Natural killer cell treated with Interleukin-12 subunit alpha and Interleukin-12 subunit beta and Interleukin-15 and Interleukin-18, amount 100 ng/mL, for 72 hours (primary cell): ENCODE results near the gene ID4. TPM values are rescaled to one million over a fixed set of nuclear protein-coding genes. Genes with fewer than 3 reads are reported as not detected.
A peak's percentile ranks its signal among the peaks of the same experiment; 100 is the strongest.

Source experiments
- ATAC-seq, 2 donors: fragments of 150-1000 bp; cut with Tn5 transposase in 1 of 2; sonication (Bioruptor Pico), chemical (Tn5 transposase) in 1 of 2; 2 replicates each; pipeline ENCODE4 v1.10.0; 2021
- DNase-seq: peaks from one replicate; pipeline ENCODE4 v3.0.0; 2022; ENCODE audit warnings: low spot score
- H3K27ac Mint-ChIP-seq, 2 donors: 1 replicate in 1 of 2; 2 replicates in 1 of 2; pipeline ENCODE4 v1.8.0; 2022; ENCODE audit warnings: mixed read lengths in 2 of 2, mild to moderate bottlenecking in 1 of 2, moderate library complexity in 1 of 2
- H3K27me3 Mint-ChIP-seq, 2 donors: 1 replicate in 1 of 2; 2 replicates in 1 of 2; pipeline ENCODE4 v1.8.0; 2022; ENCODE audit warnings: mixed read lengths in 2 of 2
- H3K36me3 Mint-ChIP-seq: one replicate; pipeline ENCODE4 v1.8.0; 2022; ENCODE audit warnings: mixed read lengths
- H3K4me1 Mint-ChIP-seq, 2 donors: 1 replicate in 1 of 2; 2 replicates in 1 of 2; pipeline ENCODE4 v1.8.0; 2022; ENCODE audit warnings: low read depth in 2 of 2, mixed read lengths in 2 of 2, mild to moderate bottlenecking in 1 of 2
- H3K4me3 Mint-ChIP-seq: one replicate; pipeline ENCODE4 v1.8.0; 2022; ENCODE audit warnings: mixed read lengths
- H3K9me3 Mint-ChIP-seq: 2 replicates; pipeline ENCODE4 v1.8.0; 2022; ENCODE audit warnings: mixed read lengths
- total RNA-seq, 2 donors: library from RNA; stranded (reverse); gene quantifications; one replicate each; pipeline ENCODE4 v1.2.3, GENCODE V29; 2022

The ID4 gene
- total RNA-seq, 2 donors from 2014 or later: not detected

- Mint-ChIP-seq H3K36me3 (no peaks in the 10 kb centered on the region), H3K4me1 (no peaks in the 10 kb centered on the region), H3K4me3 (no peak overlapping the region), H3K9me3 (no peaks in the 10 kb centered on the region), H3K27ac (no peak overlapping the region), H3K27me3 (peaks cover 19 to 30% of the 10 kb centered on the region in 2 donors)
- ATAC-seq: no peak
- no peak for DNase-seq
Measured at GRCh38 chr6:19811397-19812079, 25.6 kb upstream of the ID4 start.

- no peak overlapping the region for H3K27ac Mint-ChIP-seq
- no peaks in the 10 kb centered on the region for H3K4me1 Mint-ChIP-seq
- DNase-seq: no peak
- peaks cover 22 to 27% of the 10 kb centered on the region in 2 donors for H3K27me3 Mint-ChIP-seq
- ATAC-seq: no peak
- no peak overlapping the region for H3K4me3 Mint-ChIP-seq
- H3K36me3 Mint-ChIP-seq: no peaks in the 10 kb centered on the region
- H3K9me3 Mint-ChIP-seq: peaks cover 2% of the 10 kb centered on the region
Measured at GRCh38 chr6:19812512-19813119, 24.6 kb upstream of the ID4 start.

- no peak overlapping the region for H3K4me3 Mint-ChIP-seq
- H3K27ac Mint-ChIP-seq: no peak overlapping the region
- no peak for DNase-seq
- ATAC-seq: no peak
- H3K9me3 Mint-ChIP-seq: peaks cover 3% of the 10 kb centered on the region
- peaks cover 20 to 24% of the 10 kb centered on the region in 2 donors for H3K27me3 Mint-ChIP-seq
- H3K36me3 Mint-ChIP-seq: no peaks in the 10 kb centered on the region
- H3K4me1 Mint-ChIP-seq: no peaks in the 10 kb centered on the region
Measured at GRCh38 chr6:19818805-19819204, 18.4 kb upstream of the ID4 start.

GRCh38 chr6:19824058-19824807 lies 12.9 kb upstream of the ID4 start:
- ATAC-seq: no peak
- H3K27me3 Mint-ChIP-seq: peaks cover 20 to 40% of the 10 kb centered on the region in 2 donors
- H3K4me3 Mint-ChIP-seq: no peak overlapping the region
- H3K27ac Mint-ChIP-seq: no peak overlapping the region
- peaks cover 3% of the 10 kb centered on the region for H3K9me3 Mint-ChIP-seq
- no peak for DNase-seq
- no peaks in the 10 kb centered on the region for H3K4me1 Mint-ChIP-seq
- no peaks in the 10 kb centered on the region for H3K36me3 Mint-ChIP-seq

- peaks cover 3% of the 10 kb centered on the region for H3K9me3 Mint-ChIP-seq
- peaks cover 19 to 30% of the 10 kb centered on the region in 2 donors for H3K27me3 Mint-ChIP-seq
- H3K4me1 Mint-ChIP-seq: no peaks in the 10 kb centered on the region
- ATAC-seq: no peak
- DNase-seq: no peak
- H3K27ac Mint-ChIP-seq: no peak overlapping the region
- no peak overlapping the region for H3K4me3 Mint-ChIP-seq
- H3K36me3 Mint-ChIP-seq: no peaks in the 10 kb centered on the region
Measured at GRCh38 chr6:19827247-19827646, 9.9 kb upstream of the ID4 start.

GRCh38 chr6:19827903-19828302 lies 9.3 kb upstream of the ID4 start:
- H3K9me3 Mint-ChIP-seq: peaks cover 3% of the 10 kb centered on the region
- no peaks in the 10 kb centered on the region for H3K36me3 Mint-ChIP-seq
- ATAC-seq: no peak

GRCh38 chr6:19830171-19830570 lies 7.0 kb upstream of the ID4 start:
- Mint-ChIP-seq H3K4me1 (no peaks in the 10 kb centered on the region), H3K4me3 (no peak overlapping the region), H3K27ac (no peak overlapping the region), H3K9me3 (peaks cover 3% of the 10 kb centered on the region), H3K27me3 (peaks cover 23 to 42% of the 10 kb centered on the region in 2 donors), H3K36me3 (no peaks in the 10 kb centered on the region)
- no peak for ATAC-seq
- no peak for DNase-seq

More at GRCh38 chr6:19827903-19828302, 9.3 kb upstream of the ID4 start:
- no peak overlapping the region for H3K27ac Mint-ChIP-seq
- peaks cover 17 to 33% of the 10 kb centered on the region in 2 donors for H3K27me3 Mint-ChIP-seq
- DNase-seq: no peak
- H3K4me3 Mint-ChIP-seq: no peak overlapping the region
- H3K4me1 Mint-ChIP-seq: no peaks in the 10 kb centered on the region

- no peak overlapping the region for H3K27ac Mint-ChIP-seq
- H3K36me3 Mint-ChIP-seq: no peaks in the 10 kb centered on the region
- H3K4me1 Mint-ChIP-seq: no peaks in the 10 kb centered on the region
- peaks cover 27 to 47% of the 10 kb centered on the region in 2 donors for H3K27me3 Mint-ChIP-seq
- no peak for ATAC-seq
- peaks cover 3% of the 10 kb centered on the region for H3K9me3 Mint-ChIP-seq
- no peak overlapping the region for H3K4me3 Mint-ChIP-seq
- no peak for DNase-seq
Measured at GRCh38 chr6:19831358-19831757, 5.8 kb upstream of the ID4 start.

- no peak for ATAC-seq
- Mint-ChIP-seq H3K27me3 (peaks cover 30 to 48% of the 10 kb centered on the region in 2 donors), H3K4me3 (no peak overlapping the region), H3K27ac (no peak overlapping the region), H3K4me1 (peaks cover 3 to 5% of the 10 kb centered on the region in 2 donors), H3K36me3 (no peaks in the 10 kb centered on the region), H3K9me3 (no peaks in the 10 kb centered on the region)
- no peak for DNase-seq
Measured at GRCh38 chr6:19833947-19834346, 3.2 kb upstream of the ID4 start.

- H3K4me3 Mint-ChIP-seq: no peak overlapping the region
- H3K27me3 Mint-ChIP-seq: peaks cover 33 to 51% of the 10 kb centered on the region in 2 donors
- H3K36me3 Mint-ChIP-seq: no peaks in the 10 kb centered on the region
- DNase-seq: no peak
- no peaks in the 10 kb centered on the region for H3K9me3 Mint-ChIP-seq
- H3K27ac Mint-ChIP-seq: no peak overlapping the region
- no peak for ATAC-seq
- H3K4me1 Mint-ChIP-seq: peaks cover 7 to 8% of the 10 kb centered on the region in 2 donors
Measured at GRCh38 chr6:19834858-19835257, 2.3 kb upstream of the ID4 start.

GRCh38 chr6:19835605-19836004 lies 1.6 kb upstream of the ID4 start:
- Mint-ChIP-seq H3K36me3 (no peaks in the 10 kb centered on the region), H3K9me3 (no peaks in the 10 kb centered on the region), H3K27ac (no peak overlapping the region), H3K27me3 (peaks cover 40 to 59% of the 10 kb centered on the region in 2 donors), H3K4me3 (no peak overlapping the region), H3K4me1 (peaks cover 7 to 8% of the 10 kb centered on the region in 2 donors)
- no peak for DNase-seq
- no peak for ATAC-seq

GRCh38 chr6:19837511-19838441 lies 606 bp downstream of the ID4 start:
- Mint-ChIP-seq H3K9me3 (no peaks in the 10 kb centered on the region), H3K4me1 (peaks cover 7 to 8% of the 10 kb centered on the region in 2 donors), H3K27me3 (peaks cover 41 to 58% of the 10 kb centered on the region in 2 donors), H3K4me3 (no peak overlapping the region), H3K27ac (no peak overlapping the region), H3K36me3 (no peaks in the 10 kb centered on the region)
- DNase-seq: no peak
- peak; percentile 36 to 52 for ATAC-seq
